Nephron progenitor cell (in vitro differentiated cells): ENCODE measurements around the gene COL4A2.
A peak's percentile ranks its signal among the peaks of the same experiment; 100 is the strongest.
"Not testable (repeated sequence)": the region's sequence is repeated elsewhere in the genome, so short reads cannot be mapped to it uniquely, and the experiment has no call there.

Experiments used
- DNase-seq: peaks from one replicate; pipeline ENCODE4 v3.0.0; 2021
- H3K27ac Mint-ChIP-seq: 2 replicates; pipeline ENCODE4 v1.8.0; 2021; ENCODE audit warnings: mild to moderate bottlenecking, moderate library complexity, mixed read lengths
- H3K27me3 Mint-ChIP-seq: 2 replicates; pipeline ENCODE4 v1.8.0; 2021; ENCODE audit warnings: mild to moderate bottlenecking, low read depth, mixed read lengths; ENCODE audit not compliant: poor library complexity
- H3K36me3 Mint-ChIP-seq: 2 replicates; pipeline ENCODE4 v1.8.0; 2021; ENCODE audit warnings: low read depth, mixed read lengths
- H3K4me1 Mint-ChIP-seq: 2 replicates; pipeline ENCODE4 v1.8.0; 2021; ENCODE audit warnings: mixed read lengths
- H3K4me3 Mint-ChIP-seq: 2 replicates; pipeline ENCODE4 v1.8.0; 2021; ENCODE audit warnings: mild to moderate bottlenecking, moderate library complexity, mixed read lengths
- H3K9me3 Mint-ChIP-seq: 2 replicates; pipeline ENCODE4 v1.8.0; 2021; ENCODE audit warnings: mild to moderate bottlenecking, moderate library complexity, mixed read lengths
- TF ChIP-seq, protein P1 (sequence below): fragments of 200-600 bp; sonication (generic); IDR thresholded peaks from 2 replicates; pipeline ENCODE4 v1.5.0; 2021; ENCODE audit warnings: antibody characterized with exemption

COL4A2 gene

DNA sequence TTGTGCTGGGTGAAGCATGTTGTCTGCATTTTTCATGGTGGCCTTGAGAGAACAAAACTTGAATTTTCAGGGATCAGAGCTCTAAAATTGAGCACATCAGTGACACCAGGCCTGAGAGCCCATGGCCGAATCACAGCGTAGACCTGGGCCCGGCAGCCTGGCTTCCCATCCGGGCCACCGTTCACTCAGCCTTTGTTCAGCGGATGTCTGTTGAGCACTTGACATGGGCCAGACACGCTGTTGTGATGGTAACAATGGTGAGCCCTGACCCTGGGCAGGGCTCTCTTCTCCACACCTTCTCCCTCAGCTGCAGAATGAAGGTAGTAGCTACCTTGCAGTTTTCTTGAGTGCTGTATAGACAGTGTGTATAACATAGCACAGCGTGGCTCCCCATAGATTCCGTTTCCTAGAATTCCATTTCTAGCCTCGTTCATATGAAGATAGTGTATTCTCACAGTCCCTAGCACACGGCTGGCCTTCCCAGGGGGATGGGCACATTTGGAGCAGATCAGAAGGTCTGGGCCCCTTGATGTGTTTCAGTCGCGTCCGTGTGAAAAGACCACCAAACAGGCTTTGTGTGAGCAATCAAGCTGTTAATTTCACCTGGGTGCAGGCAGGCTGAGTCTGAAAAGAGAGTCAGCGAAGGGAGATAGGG is 179.1 kb downstream of the COL4A2 start:
- Mint-ChIP-seq H3K4me1 (peaks cover 18% of the 10 kb centered on the region), H3K9me3 (no peaks in the 10 kb centered on the region), H3K36me3 (peaks cover 71% of the 10 kb centered on the region), H3K4me3 (no peak overlapping the region), H3K27ac (peak overlapping the region; percentile 80), H3K27me3 (peaks cover 7% of the 10 kb centered on the region)
- TF ChIP-seq, protein P1, sequence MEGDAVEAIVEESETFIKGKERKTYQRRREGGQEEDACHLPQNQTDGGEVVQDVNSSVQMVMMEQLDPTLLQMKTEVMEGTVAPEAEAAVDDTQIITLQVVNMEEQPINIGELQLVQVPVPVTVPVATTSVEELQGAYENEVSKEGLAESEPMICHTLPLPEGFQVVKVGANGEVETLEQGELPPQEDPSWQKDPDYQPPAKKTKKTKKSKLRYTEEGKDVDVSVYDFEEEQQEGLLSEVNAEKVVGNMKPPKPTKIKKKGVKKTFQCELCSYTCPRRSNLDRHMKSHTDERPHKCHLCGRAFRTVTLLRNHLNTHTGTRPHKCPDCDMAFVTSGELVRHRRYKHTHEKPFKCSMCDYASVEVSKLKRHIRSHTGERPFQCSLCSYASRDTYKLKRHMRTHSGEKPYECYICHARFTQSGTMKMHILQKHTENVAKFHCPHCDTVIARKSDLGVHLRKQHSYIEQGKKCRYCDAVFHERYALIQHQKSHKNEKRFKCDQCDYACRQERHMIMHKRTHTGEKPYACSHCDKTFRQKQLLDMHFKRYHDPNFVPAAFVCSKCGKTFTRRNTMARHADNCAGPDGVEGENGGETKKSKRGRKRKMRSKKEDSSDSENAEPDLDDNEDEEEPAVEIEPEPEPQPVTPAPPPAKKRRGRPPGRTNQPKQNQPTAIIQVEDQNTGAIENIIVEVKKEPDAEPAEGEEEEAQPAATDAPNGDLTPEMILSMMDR, result no peak
- no peak for DNase-seq

DNA sequence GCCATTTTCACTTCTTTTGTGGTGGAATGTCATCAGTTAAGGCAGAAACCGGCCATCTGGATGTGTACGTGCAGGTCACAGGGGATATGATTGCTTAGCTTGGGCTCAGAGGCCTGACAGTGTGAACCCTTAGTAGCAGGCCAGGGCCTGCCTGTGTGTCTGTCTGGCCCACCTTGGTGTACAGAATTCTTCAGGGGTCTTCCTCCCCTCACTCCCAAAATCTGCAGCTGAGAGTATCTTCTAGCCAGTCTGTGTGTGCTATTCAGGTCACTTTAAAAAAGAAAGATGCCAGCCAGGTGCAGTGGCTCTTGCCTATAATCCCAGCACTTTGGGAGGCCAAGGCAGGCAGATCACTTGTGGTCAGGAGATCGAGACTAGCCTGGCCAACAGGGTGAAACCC is 179.8 kb downstream of the COL4A2 start:
- H3K27me3 Mint-ChIP-seq, DNase-seq, H3K9me3 Mint-ChIP-seq, H3K4me3 Mint-ChIP-seq, H3K27ac Mint-ChIP-seq: not testable (repeated sequence)
- H3K36me3 Mint-ChIP-seq, result peaks cover 73% of the 10 kb centered on the region
- peaks cover 18% of the 10 kb centered on the region for H3K4me1 Mint-ChIP-seq

DNA sequence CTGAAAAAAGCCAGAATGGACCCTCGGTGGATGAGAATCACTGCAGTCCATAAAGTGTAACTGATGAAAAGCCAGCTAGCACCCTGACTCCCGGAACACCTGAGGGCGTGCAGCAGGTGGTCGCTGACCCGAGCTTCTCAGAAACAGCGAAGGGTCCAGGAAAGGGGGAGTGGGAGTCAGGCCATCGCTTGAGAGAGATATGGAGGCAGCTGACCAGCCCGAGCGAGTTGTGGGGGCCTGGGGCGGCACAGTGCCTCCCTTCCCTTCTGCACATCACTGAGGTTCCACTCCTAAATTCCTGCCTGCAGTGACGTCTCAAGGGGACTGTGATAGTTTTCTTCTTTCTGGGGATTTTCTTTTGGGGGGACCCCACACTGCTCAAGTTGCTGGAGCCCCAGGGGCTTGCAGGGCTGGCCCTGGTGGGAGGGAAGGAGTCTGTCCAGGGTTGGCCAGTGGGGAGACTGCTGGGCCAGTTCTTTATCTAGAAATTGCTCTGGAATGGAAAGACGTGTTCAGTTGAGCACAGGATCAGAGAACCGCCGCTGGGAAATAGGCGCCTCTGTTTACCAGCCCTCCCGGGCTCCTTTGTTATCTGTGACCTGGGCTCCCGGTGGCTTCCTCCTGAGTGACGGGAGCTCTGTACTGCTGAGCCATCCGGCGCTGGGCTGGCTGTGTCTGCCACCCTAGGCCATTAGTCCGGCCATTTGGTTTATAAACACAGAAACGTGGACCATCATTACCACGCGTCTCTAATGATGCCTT is 183.1 kb downstream of the COL4A2 start:
- no peak for DNase-seq
- H3K4me3 Mint-ChIP-seq, result no peak overlapping the region
- peaks cover 10% of the 10 kb centered on the region for H3K27me3 Mint-ChIP-seq
- H3K4me1 Mint-ChIP-seq, result peaks cover 26% of the 10 kb centered on the region
- peaks cover 74% of the 10 kb centered on the region for H3K36me3 Mint-ChIP-seq
- H3K27ac Mint-ChIP-seq, result no peak overlapping the region
- no peaks in the 10 kb centered on the region for H3K9me3 Mint-ChIP-seq
- TF ChIP-seq, protein P1, result no peak

DNA sequence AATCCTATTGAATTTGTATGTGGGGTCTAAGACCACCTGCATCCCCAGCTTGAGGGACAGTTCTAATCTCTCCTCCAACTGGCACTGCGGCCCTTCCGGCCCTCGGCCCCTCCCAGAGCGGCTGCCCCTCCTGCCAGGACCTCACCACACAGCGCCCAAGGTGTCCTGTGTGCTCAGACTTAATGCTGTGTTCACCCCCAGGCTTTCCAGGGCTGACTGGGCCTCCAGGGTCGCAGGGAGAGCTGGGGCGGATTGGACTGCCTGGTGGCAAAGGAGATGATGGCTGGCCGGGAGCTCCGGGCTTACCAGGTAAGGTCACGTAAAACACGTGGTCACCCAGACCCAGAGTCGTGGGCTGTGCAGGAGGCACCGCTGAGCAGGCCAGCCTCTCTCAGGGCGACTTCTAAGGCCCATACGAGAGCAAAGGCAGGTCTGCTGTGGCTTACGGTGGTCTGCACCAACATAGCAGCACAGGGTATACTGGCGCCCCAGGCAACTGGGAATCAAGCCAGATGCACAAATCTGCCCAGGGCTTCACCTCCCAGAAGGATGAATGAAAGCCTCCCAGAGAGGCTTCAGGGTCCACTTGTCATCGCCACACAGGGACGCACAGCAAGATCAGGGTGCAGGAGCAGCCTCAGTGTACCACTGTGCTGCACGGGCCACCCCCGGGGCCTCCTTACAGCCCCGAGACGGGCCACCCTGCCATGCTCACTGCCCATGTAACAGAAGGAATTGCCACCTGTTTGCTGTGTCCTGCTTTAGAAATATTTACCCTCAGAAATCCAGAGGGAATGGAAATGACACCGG is 185.0 kb downstream of the COL4A2 start:
- DNase-seq, result no peak
- TF ChIP-seq, protein P1, result no peak
- H3K4me1 Mint-ChIP-seq, result peaks cover 12% of the 10 kb centered on the region
- H3K27ac Mint-ChIP-seq, result peak overlapping the region; percentile 83
- peaks cover 6% of the 10 kb centered on the region for H3K27me3 Mint-ChIP-seq
- H3K36me3 Mint-ChIP-seq, result peaks cover 82% of the 10 kb centered on the region
- no peak overlapping the region for H3K4me3 Mint-ChIP-seq
- no peaks in the 10 kb centered on the region for H3K9me3 Mint-ChIP-seq

DNA sequence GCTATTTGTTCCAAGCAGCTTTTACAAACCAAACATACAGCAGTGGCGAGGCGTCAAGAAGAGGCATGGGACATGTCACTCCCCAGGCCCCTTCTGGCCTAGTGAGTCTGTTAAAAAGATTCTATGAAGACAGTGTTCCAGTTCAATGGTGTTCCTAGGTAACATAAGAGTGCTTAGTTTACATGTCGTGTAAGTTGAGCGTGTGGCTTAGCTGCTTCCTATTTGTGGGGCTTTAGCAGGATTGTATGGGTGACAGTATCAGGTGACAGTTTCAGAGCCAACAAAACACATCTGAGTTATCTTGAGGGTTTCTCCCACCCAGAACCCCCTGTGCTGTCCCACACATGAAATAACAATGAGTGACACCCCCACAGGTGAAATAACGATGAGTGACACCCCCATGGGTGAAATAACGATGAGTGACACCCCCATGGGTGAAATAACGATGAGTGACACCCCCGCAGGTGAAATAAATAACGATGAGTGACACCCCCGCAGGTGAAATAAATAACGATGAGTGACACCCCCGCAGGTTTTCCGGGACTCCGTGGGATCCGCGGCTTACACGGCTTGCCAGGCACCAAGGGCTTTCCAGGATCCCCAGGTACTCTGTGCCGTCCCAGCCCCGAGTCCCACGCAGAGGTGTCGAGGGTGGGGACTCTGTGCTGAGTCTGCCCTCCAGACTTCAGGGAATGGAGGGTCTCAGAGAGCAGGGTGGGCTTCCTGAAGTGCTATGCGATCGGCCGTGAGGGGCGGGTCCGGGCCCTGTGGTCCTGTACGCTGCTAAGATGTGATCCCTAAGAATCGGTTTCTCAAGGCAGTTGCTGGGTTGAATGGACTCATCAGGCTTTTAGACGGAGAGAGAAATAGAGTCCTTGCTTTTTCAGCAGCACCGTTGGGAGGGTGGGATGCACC is 185.9 kb downstream of the COL4A2 start:
- Mint-ChIP-seq H3K27ac (peak overlapping the region; percentile 83), H3K4me1 (peaks cover 12% of the 10 kb centered on the region), H3K9me3 (no peaks in the 10 kb centered on the region), H3K4me3 (no peak overlapping the region), H3K36me3 (peaks cover 80% of the 10 kb centered on the region), H3K27me3 (peaks cover 3% of the 10 kb centered on the region)
- TF ChIP-seq, protein P1, result no peak
- no peak for DNase-seq
